ENCODE data around the gene REPIN1. TPM values are rescaled to one million over a fixed set of nuclear protein-coding genes. Genes with fewer than 3 reads are reported as not detected.
A peak's percentile ranks its signal among the peaks of the same experiment; 100 is the strongest.

REPIN1 gene
- total RNA-seq, 1 experiment from 2014 or later, result 189 TPM

- BruUV-seq (replicated peaks), result no TSS peak
- H3K27me3 Mint-ChIP-seq (ENCODE audit: unreplicated experiment), result no peaks in the 10 kb centered on the region
These were observed 27.8 kb upstream of the REPIN1 start for GRCh38 chr7:150340875-150341262.

GRCh38 chr7:150341263-150342120, 27.1 kb upstream of the REPIN1 start, which contains the start of gene RARRES2:
RARRES2 (minus strand) TSS chr7:150341629; CDS start chr7:150340609, 1,020 bp downstream.
- TF ChIP-seq CTCF (IDR thresholded peaks at IDR 0.05; ENCODE audit: unreplicated experiment), result no peak

More at GRCh38 chr7:150340875-150341262, 27.8 kb upstream of the REPIN1 start:
- CTCF ChIA-PET, result no interaction called here
- peaks cover 23% of the 10 kb centered on the region for H3K36me3 Mint-ChIP-seq (ENCODE audit: insufficient read depth, unreplicated experiment)
- DNase-seq, result no peak
- no peak overlapping the region for H3K27ac Mint-ChIP-seq (ENCODE audit: unreplicated experiment)
- H3K4me3 Mint-ChIP-seq (ENCODE audit: low read depth, unreplicated experiment), result peak overlapping the region; percentile 76
- intact Hi-C loops (cut with micrococcal nuclease; ENCODE audit: unreplicated experiment), result no loop called here
- H3K4me1 Mint-ChIP-seq (ENCODE audit: low read depth, unreplicated experiment), result peaks cover 18% of the 10 kb centered on the region
- H3K9me3 Mint-ChIP-seq (ENCODE audit: low read depth, unreplicated experiment), result no peaks in the 10 kb centered on the region
- TF ChIP-seq CTCF (IDR thresholded peaks at IDR 0.05; ENCODE audit: unreplicated experiment), result no peak

DNA sequence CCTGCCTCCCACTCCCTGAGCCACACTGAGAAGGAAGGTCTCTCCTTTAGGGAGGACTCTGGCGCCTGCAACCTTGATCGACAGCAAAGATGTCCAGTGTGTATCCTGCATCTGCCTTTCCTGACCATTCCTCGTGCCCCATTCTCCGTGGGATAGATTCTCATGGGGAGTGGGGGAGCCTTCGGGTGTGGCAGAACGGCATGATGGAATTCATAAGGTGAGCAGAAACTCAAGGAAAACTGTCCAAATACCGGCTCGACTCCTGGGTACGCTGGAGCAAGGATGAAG, 26.6 kb upstream of the REPIN1 start:
- no peak for DNase-seq
- H3K36me3 Mint-ChIP-seq (ENCODE audit: insufficient read depth, unreplicated experiment), result peaks cover 13% of the 10 kb centered on the region
- TF ChIP-seq CTCF (IDR thresholded peaks at IDR 0.05; ENCODE audit: unreplicated experiment), result no peak
- no peak overlapping the region for H3K4me3 Mint-ChIP-seq (ENCODE audit: low read depth, unreplicated experiment)
- H3K27ac Mint-ChIP-seq (ENCODE audit: unreplicated experiment), result no peak overlapping the region
- intact Hi-C loops (cut with micrococcal nuclease; ENCODE audit: unreplicated experiment), result no loop called here
- CTCF ChIA-PET, result no interaction called here
- H3K4me1 Mint-ChIP-seq (ENCODE audit: low read depth, unreplicated experiment), result peaks cover 18% of the 10 kb centered on the region
- H3K27me3 Mint-ChIP-seq (ENCODE audit: unreplicated experiment), result no peaks in the 10 kb centered on the region
- BruUV-seq (replicated peaks), result no TSS peak
- no peaks in the 10 kb centered on the region for H3K9me3 Mint-ChIP-seq (ENCODE audit: low read depth, unreplicated experiment)

More at GRCh38 chr7:150341263-150342120, 27.1 kb upstream of the REPIN1 start, which contains the start of gene RARRES2:
- H3K27ac Mint-ChIP-seq (ENCODE audit: unreplicated experiment), result peak within 1 kb of the TSS; percentile 75
- CTCF ChIA-PET, result no interaction called here
- H3K36me3 Mint-ChIP-seq (ENCODE audit: insufficient read depth, unreplicated experiment), result peaks cover 19% of the 10 kb centered on the region
- intact Hi-C loops (cut with micrococcal nuclease; ENCODE audit: unreplicated experiment), result no loop called here
- peak within 1 kb of the TSS; percentile 76 for H3K4me3 Mint-ChIP-seq (ENCODE audit: low read depth, unreplicated experiment)
- no peaks in the 10 kb centered on the region for H3K9me3 Mint-ChIP-seq (ENCODE audit: low read depth, unreplicated experiment)
- DNase-seq, result no peak
- no TSS peak for BruUV-seq (replicated peaks)
- H3K4me1 Mint-ChIP-seq (ENCODE audit: low read depth, unreplicated experiment), result peaks cover 18% of the 10 kb centered on the region
- H3K27me3 Mint-ChIP-seq (ENCODE audit: unreplicated experiment), result no peaks in the 10 kb centered on the region

- TF ChIP-seq CTCF (IDR thresholded peaks at IDR 0.05; ENCODE audit: unreplicated experiment), result no peak
- Mint-ChIP-seq H3K36me3 (ENCODE audit: insufficient read depth, unreplicated experiment) (peaks cover 6% of the 10 kb centered on the region), H3K4me3 (ENCODE audit: low read depth, unreplicated experiment) (no peak overlapping the region), H3K27ac (ENCODE audit: unreplicated experiment) (no peak overlapping the region), H3K9me3 (ENCODE audit: low read depth, unreplicated experiment) (no peaks in the 10 kb centered on the region), H3K27me3 (ENCODE audit: unreplicated experiment) (no peaks in the 10 kb centered on the region), H3K4me1 (ENCODE audit: low read depth, unreplicated experiment) (peaks cover 18% of the 10 kb centered on the region)
- CTCF ChIA-PET, result no interaction called here
- intact Hi-C loops (cut with micrococcal nuclease; ENCODE audit: unreplicated experiment), result no loop called here
- DNase-seq, result no peak
- BruUV-seq (replicated peaks), result no TSS peak
These were observed 25.4 kb upstream of the REPIN1 start for GRCh38 chr7:150343225-150343624.
